ENCODE results near the gene TSC22D2. TPM values are rescaled to one million over a fixed set of nuclear protein-coding genes. Genes with fewer than 3 reads are reported as not detected.

Gene TSC22D2
- total RNA-seq, 1 donor, result 16.4 TPM

DNA sequence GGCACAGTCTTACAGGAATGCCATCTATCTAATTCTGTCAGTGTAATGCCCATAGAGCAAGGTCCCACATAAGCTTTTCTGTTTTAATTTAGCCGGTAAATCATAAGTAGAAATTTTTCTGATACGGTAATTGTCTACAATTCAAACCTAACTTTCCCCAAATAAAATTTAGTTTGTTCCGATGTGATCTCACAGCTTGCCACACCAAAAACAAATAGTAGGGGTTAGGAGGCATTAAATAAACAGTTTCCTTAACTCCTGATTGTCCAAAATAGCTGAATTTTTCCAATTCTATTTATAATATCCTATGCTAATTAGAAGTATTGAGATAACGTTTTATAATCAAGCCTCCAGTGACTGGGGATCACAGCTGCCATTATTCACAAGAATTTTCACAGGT lies 53.3 kb downstream of the TSC22D2 start:
- DNase-seq (ENCODE audit: low read depth), result no peak
- TF ChIP-seq, protein P1, sequence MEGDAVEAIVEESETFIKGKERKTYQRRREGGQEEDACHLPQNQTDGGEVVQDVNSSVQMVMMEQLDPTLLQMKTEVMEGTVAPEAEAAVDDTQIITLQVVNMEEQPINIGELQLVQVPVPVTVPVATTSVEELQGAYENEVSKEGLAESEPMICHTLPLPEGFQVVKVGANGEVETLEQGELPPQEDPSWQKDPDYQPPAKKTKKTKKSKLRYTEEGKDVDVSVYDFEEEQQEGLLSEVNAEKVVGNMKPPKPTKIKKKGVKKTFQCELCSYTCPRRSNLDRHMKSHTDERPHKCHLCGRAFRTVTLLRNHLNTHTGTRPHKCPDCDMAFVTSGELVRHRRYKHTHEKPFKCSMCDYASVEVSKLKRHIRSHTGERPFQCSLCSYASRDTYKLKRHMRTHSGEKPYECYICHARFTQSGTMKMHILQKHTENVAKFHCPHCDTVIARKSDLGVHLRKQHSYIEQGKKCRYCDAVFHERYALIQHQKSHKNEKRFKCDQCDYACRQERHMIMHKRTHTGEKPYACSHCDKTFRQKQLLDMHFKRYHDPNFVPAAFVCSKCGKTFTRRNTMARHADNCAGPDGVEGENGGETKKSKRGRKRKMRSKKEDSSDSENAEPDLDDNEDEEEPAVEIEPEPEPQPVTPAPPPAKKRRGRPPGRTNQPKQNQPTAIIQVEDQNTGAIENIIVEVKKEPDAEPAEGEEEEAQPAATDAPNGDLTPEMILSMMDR (IDR thresholded peaks at IDR 0.05; ENCODE audit: insufficient read depth, low read depth, low read length), result no peak
- H3K4me3 ChIP-seq (ENCODE audit: low read depth, low read length), result no peak overlapping the region

DNA sequence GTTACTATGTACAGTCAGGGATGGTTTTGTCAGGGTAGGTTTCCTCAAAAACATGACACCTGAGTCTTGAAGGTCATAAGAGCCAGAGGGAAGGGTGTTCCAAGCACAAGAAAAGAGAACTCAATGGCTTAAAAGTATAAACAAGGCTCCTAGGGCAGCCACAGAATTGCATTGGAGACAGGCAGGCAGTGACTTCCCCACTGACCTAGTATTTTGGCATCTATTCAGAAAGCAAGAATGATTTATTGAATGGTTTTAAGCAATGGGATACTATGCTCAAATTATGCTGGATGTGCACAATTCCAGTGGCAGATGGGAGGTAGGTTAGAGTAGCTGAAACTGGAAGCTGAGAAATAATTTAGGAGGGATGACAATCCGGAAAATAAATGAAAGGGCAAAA lies 54.0 kb downstream of the TSC22D2 start:
- H3K4me3 ChIP-seq (ENCODE audit: low read depth, low read length), result no peak overlapping the region
- TF ChIP-seq, protein P1 (IDR thresholded peaks at IDR 0.05; ENCODE audit: insufficient read depth, low read depth, low read length), result no peak
- DNase-seq (ENCODE audit: low read depth), result no peak

DNA sequence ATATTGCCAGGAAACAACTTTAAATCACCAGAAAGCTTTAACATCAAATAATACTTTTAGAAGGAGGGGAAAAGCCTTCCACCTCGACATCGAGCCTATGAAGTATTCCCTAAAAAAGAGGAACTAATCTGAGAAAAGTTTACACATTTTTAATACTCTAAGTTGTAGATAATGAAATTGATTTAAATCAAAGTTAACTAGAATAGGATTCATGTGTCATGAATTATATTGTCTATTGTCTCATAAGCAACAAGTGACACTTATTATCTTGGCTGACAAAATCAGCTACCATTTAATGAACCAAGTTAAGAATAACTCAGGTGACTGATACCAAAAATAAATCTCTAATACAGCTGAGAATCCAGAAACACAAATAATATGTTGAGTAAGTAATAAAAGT lies 56.6 kb downstream of the TSC22D2 start:
- TF ChIP-seq, protein P1 (IDR thresholded peaks at IDR 0.05; ENCODE audit: insufficient read depth, low read depth, low read length), result no peak
- H3K4me3 ChIP-seq (ENCODE audit: low read depth, low read length), result no peak overlapping the region
- no peak for DNase-seq (ENCODE audit: low read depth)

DNA sequence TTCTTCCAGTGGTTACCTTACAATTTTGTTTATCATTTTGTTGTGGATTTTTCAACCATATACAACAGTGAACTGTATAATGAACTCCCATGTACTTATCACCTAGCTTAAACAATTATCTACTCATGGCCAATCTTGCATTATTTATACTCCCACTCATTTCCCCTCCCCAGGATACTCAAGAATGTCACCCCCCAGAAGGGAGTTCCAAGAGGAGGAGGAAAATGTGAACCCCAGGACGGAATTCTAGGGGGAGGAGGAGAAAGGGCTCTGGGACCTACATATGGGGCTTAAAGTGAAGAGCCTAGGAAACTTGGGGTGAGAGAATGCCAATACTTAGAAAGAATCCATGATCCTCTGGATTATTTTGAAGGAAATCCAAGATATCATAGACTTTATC lies 59.3 kb downstream of the TSC22D2 start:
- TF ChIP-seq, protein P1 (IDR thresholded peaks at IDR 0.05; ENCODE audit: insufficient read depth, low read depth, low read length), result no peak
- DNase-seq (ENCODE audit: low read depth), result no peak
- H3K4me3 ChIP-seq (ENCODE audit: low read depth, low read length), result no peak overlapping the region

DNA sequence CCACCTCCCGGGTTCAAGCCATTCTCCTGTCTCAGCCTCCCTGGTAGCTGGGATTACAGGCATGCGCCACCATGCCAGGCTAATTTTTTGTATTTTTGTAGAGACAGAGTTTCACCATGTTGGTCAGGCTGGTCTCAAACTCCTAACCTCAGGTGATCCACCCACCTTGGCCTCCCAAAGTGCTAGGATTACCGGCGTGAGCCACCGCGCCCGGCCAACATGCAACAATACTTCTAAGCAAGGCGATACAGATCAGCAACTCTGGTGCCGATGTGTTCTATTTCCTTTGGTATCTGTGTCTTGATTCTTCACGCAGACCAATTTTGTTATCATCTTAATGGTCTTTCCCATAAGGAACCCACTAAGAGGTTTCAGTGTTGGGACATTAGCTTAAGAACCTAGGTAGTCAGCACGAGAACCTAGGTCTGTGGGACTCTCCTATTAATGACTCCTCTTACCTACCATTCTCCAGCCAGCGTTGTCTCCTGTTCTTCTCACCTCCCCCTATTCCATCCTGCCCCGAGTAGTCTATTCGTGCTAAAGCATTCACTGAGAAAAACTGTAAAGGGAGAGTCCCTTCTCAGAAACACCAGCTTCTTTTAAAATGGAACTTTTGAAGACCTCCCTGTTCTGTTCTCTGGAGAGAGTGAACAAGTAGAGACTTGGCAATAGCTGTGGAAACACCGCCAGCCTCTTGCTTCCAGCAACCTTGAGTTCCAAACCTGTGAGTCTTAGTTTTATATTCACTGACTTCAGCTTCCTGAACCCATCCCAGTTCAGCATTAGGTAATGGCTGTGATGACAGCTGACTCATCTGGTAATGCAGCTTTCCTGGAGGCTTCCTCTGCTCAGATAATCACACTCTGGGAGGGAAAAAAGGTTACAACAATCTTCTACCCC lies 61.2 kb downstream of the TSC22D2 start:
- peak; percentile 94 for DNase-seq (ENCODE audit: low read depth)
- TF ChIP-seq, protein P1 (IDR thresholded peaks at IDR 0.05; ENCODE audit: insufficient read depth, low read depth, low read length), result no peak
- peak overlapping the region; percentile 6 for H3K4me3 ChIP-seq (ENCODE audit: low read depth, low read length)

DNA sequence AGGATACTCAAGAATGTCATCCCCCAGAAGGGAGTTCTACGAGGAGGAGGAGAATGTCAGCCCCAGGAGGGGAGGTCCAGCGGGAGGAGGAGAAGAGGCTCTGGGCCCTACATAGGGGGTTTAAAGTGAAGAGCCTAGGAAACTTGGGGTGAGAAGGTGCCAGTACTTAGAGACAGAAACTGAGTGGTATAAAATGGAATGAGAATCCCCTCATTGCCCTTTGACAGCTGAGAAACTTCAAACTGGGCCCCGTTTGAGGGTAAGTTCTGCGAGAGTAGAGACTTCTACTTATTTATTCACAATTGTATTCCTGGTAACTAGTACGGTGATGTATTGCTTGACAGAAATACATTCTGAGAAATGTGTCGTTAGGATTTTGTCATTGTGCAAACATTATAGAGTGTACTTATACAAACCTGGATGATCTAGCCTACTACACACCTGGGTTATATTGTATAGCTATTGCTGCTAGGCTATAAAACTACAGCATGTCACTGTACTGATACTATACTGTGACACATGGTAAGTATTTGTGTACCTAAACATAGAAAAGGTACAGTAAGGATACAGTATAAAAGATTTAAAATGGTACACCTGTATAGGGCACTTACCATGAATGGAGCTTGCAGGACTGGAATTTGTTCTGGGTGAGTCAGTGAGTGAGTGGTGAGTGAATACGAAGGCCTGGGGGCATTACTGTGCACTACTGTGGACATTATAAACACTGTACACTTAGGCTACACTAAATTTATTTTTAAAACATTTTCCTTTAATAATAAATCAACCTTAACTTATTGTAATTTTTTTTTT lies 62.0 kb downstream of the TSC22D2 start:
- H3K4me3 ChIP-seq (ENCODE audit: low read depth, low read length), result peak overlapping the region; percentile 6
- TF ChIP-seq, protein P1 (IDR thresholded peaks at IDR 0.05; ENCODE audit: insufficient read depth, low read depth, low read length), result no peak
- no peak for DNase-seq (ENCODE audit: low read depth)
